HG03280 (cell line): Measurements from ENCODE around the gene MEOX1.
"Not testable (repeated sequence)": the region's sequence is repeated elsewhere in the genome, so short reads cannot be mapped to it uniquely, and the experiment has no call there.

Experiments used
- ATAC-seq: cut with Tn5 transposase; IDR thresholded peaks from one replicate; pipeline ENCODE4 v1.9.1; 2021; ENCODE audit warnings: mild to moderate bottlenecking, moderate library complexity; ENCODE audit not compliant: unreplicated experiment

Gene MEOX1

DNA sequence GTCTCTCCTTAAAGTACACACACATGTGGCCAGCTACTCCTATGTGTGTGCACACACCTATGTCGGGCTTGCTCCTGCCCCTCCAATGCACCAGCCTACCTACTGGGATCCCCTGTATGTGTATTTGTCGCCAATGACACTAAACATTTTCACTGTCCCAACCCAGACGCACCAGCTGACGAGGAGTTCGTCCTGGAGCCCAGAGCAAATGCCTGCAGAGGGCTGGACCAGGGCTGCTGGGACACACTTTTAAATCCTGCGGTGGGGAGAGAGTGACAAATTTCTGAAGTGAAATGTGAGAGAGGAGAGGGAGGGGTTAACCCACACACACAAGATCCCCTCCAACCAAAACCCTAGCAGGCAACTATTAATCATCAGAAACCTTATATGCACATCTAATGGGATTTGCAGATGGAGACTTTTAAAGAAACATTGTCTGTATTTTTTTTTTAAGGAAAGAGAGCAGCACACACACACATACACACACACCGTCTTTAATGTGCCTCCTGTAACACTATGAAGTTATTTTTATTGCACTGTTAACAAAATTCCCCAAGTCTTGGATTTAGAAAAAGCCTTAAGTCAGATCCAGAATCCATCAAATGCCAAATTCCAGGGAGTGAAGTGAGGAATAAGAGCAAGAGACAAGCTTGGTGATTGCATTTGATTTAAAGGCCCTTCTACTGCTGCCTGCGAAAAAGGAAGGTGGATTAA lies at the start of gene MEOX1:
MEOX1 (minus strand) TSS at position 224 of the 714 bp plus-strand sequence. CDS start 388 bp downstream, outside the sequence.
- ATAC-seq = no peak

DNA sequence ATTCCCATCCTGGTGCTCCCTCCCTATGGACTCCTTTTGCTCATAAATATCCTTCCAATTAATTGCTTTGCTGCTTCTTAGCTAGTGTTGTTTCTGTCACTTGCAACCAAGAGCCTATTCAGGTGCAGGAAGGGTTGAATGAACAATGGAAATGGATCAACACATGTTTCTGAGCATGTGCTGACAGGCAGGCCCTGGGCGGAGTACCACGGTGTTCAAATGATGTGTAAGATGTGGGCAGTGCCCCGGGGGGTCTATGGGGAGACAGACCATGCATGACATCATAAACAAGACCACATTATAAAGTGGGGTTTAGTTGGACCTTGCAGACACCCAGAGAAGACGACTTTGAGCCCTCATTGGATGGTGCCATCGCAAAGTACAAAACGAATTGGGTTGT lies 48.4 kb upstream of the MEOX1 start:
- ATAC-seq = no peak

DNA sequence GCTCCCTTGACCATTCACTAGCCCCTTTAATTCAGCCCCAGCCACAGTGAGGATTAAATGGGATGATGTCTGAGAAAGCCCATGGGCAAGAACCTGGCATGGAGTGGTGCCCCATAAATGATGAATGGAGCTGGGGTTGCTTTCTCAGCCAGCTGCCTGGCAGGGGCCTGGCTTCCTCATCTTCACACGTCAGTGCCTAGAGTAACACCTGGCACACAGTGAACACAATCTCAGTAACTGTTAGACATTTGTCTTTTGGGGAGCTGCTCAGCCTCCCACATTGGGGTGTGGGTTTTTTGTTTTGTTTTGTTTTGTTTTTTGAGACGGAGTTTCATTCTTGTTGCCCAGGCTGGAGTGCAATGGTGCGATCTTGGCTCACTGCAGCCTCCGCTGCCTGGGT lies 47.5 kb upstream of the MEOX1 start:
- ATAC-seq = no peak

GRCh38 chr17:43707184-43707583 lies 45.5 kb upstream of the MEOX1 start:
- ATAC-seq = no peak

DNA sequence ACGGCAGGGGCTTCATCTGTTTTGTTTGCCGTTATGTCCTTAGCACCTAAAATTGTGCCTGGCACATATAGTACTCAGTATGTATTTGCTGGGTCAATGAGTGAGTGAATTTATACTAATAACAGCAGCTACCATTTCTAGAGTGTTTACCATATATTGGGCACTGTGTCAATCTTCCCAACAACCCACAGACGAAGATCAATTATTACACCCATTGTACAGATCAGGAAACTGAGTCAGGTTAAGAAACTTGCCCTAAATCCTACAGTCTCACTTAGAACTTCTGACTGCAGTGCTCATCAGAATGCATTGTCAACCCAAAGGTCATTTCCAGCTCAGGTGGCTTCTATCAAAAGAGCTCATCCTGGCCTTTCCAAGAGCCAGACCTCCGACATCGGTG lies 44.5 kb upstream of the MEOX1 start:
- ATAC-seq = no peak

GRCh38 chr17:43703630-43704029 lies 41.9 kb upstream of the MEOX1 start:
- no peak for ATAC-seq

- no peak for ATAC-seq
Observed at GRCh38 chr17:43702637-43703036, 40.9 kb upstream of the MEOX1 start.

DNA sequence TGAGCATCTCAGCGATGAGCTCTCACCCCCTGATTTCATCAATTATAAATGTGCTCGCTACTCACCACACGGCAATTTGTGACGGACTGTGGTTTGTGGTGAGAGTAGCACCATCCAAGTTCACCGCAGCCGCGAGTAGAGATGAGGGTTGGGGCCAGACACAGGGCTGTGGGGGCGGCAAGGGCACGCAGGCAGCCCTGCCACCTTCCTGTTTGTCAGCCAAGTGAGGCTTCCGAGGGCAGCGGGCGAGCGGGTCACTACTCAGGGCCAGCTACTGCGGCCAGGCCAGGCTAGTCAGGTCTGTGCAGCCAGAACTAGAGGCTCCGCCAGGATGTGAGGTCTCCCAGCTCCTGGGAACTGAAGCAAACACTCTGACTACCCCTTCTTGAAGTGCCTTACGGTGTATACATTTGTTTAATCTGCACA lies 39.6 kb upstream of the MEOX1 start:
- no peak for ATAC-seq

DNA sequence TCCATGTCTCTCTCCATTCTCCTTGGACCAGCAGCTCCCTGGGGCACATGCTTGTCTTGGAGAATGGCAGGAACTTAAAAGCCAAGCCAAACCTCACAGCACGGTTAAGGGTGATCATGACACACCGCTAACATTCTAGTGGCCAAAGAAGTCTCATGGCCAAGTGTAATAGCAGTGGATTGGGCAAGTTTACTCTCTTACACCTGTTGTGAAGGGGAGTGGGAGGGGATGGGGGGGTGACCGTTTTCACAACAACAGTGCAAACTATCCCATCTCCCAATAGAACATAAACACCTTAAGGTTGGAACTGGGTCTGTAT lies 37.7 kb upstream of the MEOX1 start:
- ATAC-seq = no peak

DNA sequence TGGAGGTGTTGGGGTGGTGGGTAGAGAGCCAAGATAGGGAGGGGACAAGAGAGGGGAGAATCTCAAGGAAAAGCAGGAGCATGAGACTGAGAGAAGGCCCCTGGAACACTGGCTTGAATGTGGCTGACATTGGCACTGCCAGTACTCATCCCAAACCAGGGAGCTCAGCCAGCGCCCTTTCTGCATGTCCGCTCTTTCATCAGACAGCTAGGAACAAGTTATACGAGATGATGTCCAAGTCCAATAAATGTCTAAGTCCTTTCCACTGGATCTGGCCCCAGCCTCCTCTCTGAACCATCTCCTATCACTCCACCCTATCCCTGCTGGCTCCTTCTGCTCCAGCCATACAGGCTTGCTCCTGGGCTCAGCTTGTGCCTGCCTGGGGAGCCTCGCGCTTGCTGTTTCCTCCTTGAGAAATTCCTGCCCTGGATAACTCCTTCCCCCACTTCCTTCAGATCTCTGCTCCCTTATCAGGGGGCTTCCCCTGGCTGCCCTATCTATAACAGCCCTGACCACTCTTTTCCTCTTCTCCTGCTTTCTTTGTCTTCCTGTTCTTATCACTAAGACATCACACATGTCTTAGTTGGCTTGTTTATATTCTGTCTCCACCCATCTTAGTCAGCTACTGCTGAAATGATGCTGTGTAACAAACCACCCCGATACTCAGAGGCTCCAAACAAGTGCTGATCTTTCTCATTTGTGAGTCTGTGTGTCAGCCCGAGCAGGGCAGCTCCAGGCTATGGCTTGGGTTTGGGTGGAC lies 37.1 kb upstream of the MEOX1 start:
- no peak for ATAC-seq

DNA sequence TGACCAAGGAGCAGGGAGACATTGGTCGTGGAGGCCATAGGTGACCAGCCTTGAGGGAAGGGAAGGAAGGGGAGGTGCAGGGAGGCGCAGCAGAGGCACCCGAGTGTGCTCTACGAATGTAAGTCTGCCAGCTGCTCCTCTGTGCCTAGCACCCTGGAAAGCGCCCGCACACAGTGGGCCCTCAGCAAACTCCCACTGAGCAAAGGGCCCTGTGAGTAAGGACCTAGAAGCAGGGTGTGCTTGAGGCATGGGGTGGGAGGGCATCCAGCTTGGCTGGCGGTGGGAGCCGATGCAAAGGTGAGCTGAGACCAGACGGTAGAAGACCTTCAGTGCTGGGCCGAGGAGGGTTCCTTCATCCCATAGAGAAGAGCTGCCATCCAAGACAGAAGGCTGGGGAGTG lies 36.2 kb upstream of the MEOX1 start:
- no peak for ATAC-seq

GRCh38 chr17:43696891-43697290 lies 35.2 kb upstream of the MEOX1 start:
- no peak for ATAC-seq

GRCh38 chr17:43695970-43696865 lies 34.5 kb upstream of the MEOX1 start:
- no peak for ATAC-seq

DNA sequence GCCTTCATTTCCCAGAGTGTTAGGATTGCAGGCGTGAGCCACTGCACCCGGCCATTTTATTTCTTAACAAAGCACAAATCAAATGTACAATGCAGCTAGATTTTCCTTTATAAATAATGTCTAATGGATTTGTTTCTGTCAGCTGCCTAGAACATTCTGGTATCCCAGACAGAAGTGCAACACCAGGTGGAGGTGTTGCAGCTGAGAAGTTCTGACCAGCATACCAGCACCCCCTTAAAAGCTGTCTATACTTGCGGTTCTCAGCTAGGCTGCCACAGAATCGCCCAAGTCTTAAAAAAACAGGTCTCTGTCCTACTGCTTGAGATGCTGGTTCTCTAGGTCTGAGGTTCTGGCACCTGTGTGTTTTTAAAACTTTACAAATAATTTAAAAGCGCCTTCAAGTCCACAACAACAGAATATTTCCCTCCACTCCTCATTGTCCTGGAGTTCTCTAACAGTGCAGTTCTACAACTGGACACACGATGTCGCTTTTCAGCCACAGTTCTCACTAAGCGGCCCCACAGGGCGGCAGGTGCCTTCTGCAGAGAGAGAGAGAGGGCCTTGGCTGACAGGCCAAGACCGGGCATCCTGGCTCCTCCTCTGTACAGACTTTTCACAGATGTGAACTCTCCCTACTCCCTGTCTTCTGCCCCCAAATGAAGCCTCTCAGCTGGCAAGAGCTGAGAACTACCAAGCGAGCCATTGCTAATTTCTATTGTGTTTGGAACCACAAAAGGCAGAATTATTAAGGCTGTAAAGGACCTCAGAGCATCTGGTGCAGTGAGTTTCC lies 32.6 kb upstream of the MEOX1 start:
- no peak for ATAC-seq

- no peak for ATAC-seq
Observed at GRCh38 chr17:43691317-43691693, 29.6 kb upstream of the MEOX1 start.

- ATAC-seq = no peak
Observed at GRCh38 chr17:43690624-43691316, 29.0 kb upstream of the MEOX1 start.

GRCh38 chr17:43689814-43690213 lies 28.1 kb upstream of the MEOX1 start:
- ATAC-seq = no peak

GRCh38 chr17:43689131-43689530 lies 27.4 kb upstream of the MEOX1 start:
- ATAC-seq = no peak

- not testable (repeated sequence) for ATAC-seq
Observed at GRCh38 chr17:43686957-43687356, 25.2 kb upstream of the MEOX1 start.

- ATAC-seq = no peak
Observed at GRCh38 chr17:43683928-43684653, 22.4 kb upstream of the MEOX1 start.
